Measurements from ENCODE around the gene SPRR2A. TPM values are rescaled to one million over a fixed set of nuclear protein-coding genes. Genes with fewer than 3 reads are reported as not detected.

SPRR2A gene
- total RNA-seq, result not detected in 2 replicates

GRCh38 chr1:153057375-153057774 lies at the start of gene SPRR2A:
SPRR2A (minus strand) TSS chr1:153057512; CDS start chr1:153056735, 777 bp downstream.

DNA sequence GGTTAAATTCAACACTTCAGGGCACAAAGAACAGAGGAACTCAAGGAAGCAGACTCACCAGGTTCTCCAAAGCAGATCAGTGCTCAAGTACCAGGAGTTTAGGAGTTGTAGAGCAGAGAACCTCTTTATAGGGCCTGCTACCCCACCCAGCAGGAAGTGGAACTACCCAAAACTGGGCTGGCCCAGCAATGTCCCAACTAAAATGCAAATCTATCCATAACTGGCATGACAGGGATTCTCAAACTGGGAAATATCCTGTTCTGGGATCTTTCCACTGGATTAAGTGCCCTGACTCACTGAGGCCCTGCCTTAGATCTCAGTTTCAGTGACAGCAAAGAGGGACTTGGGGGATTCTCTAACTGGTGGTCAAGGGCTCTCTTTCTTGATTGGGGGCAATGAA lies 37.1 kb upstream of the SPRR2A start, which contains the start of gene SPRR2E:
Gene SPRR2E, minus strand, starts transcription at position 101 of the 400 bp plus-strand sequence. CDS start 775 bp downstream, outside the sequence.

DNA sequence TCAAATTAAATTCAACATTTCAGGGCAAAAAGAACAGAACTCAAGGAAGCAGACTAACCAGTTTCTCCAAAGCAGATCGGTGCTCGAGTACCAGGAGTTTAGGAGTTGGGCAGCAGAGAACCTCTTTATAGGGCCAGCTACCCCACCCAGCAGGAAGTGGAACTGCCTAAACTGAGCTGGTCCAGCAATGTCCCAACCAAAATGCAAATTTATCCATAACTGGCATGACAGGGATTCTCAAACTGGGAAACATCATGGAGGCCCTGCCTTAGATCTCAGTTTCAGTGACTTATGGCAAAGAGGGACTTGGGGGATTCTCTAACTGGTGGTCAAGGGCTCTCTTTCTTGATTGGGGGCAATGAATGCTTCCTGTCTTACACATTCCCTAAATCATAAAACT lies 14.2 kb upstream of the SPRR2A start, which contains the start of gene SPRR2B:
Gene SPRR2B, minus strand, starts transcription at position 101 of the 400 bp plus-strand sequence. CDS start 772 bp downstream, outside the sequence.

DNA sequence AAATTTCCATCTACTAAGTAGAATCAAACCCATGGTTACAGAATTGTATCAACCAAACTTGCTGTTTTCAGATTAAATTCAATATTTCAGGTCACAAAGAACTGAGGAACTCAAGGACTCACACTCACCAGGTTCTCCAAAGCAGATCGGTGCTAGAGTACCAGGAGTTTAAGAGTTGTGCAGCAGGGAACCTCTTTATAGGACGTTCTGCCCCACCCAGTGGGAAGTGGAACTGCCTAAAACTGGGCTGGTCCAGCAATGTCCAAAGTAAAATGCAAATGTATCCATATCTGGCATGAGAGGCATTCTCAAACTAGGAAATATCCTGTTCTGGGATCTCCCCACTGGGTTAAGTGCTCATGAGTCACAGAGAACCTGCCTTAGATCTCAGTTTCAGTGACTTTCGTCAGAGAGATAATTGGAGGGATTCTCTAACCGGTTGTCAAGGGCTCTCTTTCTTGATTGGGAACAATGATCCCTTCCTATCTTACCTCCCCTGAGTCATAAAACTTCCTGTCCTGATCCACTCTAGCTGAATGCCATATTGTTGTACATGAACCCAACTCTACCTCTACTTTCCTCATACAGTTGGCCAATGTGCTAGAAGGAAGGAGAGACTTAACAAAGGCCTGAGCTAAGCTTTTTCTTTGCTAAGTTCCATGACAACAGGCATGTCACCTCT lies 16.2 kb downstream of the SPRR2A start, which contains the start of gene SPRR2D:
Gene SPRR2D, minus strand, starts transcription at position 171 of the 682 bp plus-strand sequence. CDS start 774 bp downstream, outside the sequence.

GRCh38 chr1:153030895-153031294 lies 26.4 kb downstream of the SPRR2A start, which contains the start of gene SPRR1B:
SPRR1B (plus strand) TSS chr1:153031203; CDS start chr1:153032346, 1,143 bp downstream.

Small RNA genes lying within 50 kb of the gene (small RNA-seq; reads per million reads assigned to genes)
- gene AL356867.1 (not detected), gene RF00322 (not detected)

Other genes starting within 250 kb of the SPRR2A start
- not detected in 2 replicates for gene LCE1B, start 245.5 kb downstream of the SPRR2A start, total RNA-seq
- not detected in 2 replicates for gene LCE1A, start 230.0 kb downstream of the SPRR2A start, total RNA-seq
- gene LCE6A, start 214.7 kb downstream of the SPRR2A start, total RNA-seq, result not detected in 2 replicates
- not detected in 2 replicates for gene LCE7A, start 197.5 kb downstream of the SPRR2A start, total RNA-seq
- gene SMCP, start 179.2 kb downstream of the SPRR2A start, total RNA-seq, result not detected in 2 replicates
- gene IVL, start 149.0 kb downstream of the SPRR2A start, total RNA-seq, result 0.54 and 0.79 TPM in 2 replicates
- gene SPRR5, start 110.3 kb downstream of the SPRR2A start, total RNA-seq, result not detected in 2 replicates
- not detected in 2 replicates for gene SPRR4, start 86.9 kb downstream of the SPRR2A start, total RNA-seq
- not detected in 2 replicates for gene SPRR1A, start 73.4 kb downstream of the SPRR2A start, total RNA-seq
- 1.2 and 1.6 TPM in 2 replicates for gene SPRR3, start 55.8 kb downstream of the SPRR2A start, total RNA-seq
- gene SPRR1B, start 26.3 kb downstream of the SPRR2A start, total RNA-seq, result not detected in 2 replicates
- gene SPRR2D, start 16.4 kb downstream of the SPRR2A start, total RNA-seq, result not detected in 2 replicates
- not detected in 2 replicates for gene SPRR2B, start 14.1 kb upstream of the SPRR2A start, total RNA-seq
- not detected in 2 replicates for gene SPRR2E, start 37.0 kb upstream of the SPRR2A start, total RNA-seq
- gene SPRR2F, start 56.0 kb upstream of the SPRR2A start, total RNA-seq, result not detected in 2 replicates
- gene SPRR2G, start 93.4 kb upstream of the SPRR2A start, total RNA-seq, result not detected in 2 replicates
- gene LELP1, start 145.9 kb upstream of the SPRR2A start, total RNA-seq, result not detected in 2 replicates
- 6.4 TPM in 1 of 2 replicates, not detected in the other for gene PRR9, start 160.1 kb upstream of the SPRR2A start, total RNA-seq
- gene LORICRIN, start 202.2 kb upstream of the SPRR2A start, total RNA-seq, result not detected in 2 replicates